Common myeloid progenitor, CD34-positive (primary cell): ENCODE measurements around the gene MEGF8.

Experiments used
- CTCF ChIA-PET: fragments of 350-600 bp; sonication (Branson Sonifier 250); formaldehyde crosslinking; loops from one replicate; lab custom pipeline; 2021; ENCODE audit warnings: antibody characterized with exemption; lab: Charles Lee
- POLR2A ChIA-PET: fragments of 350-600 bp; sonication (Branson Sonifier 250); formaldehyde crosslinking; loops from one replicate; lab custom pipeline; 2021; ENCODE audit warnings: antibody characterized with exemption; lab: Charles Lee
- DNase-seq, 3 donors: peaks; one replicate each; pipeline versions ENCODE4 v3.0.0 to v3.0.0-alpha.2; 2013
- H3K27ac ChIP-seq, 2 experiments: 1 replicate in 1 of 2; 2 replicates in 1 of 2; pipeline ENCODE4 v1.7.0; 2013; ENCODE audit warnings: inconsistent platforms in 2 of 2, low read length in 2 of 2, mild to moderate bottlenecking in 2 of 2, low read depth in 1 of 2, moderate library complexity in 1 of 2; ENCODE audit not compliant: severe bottlenecking in 2 of 2, insufficient read depth in 1 of 2, poor library complexity in 1 of 2
- H3K27me3 ChIP-seq, 5 experiments: replicated peaks in 2 of 5; 1 replicate in 3 of 5; 2 replicates in 2 of 5; pipeline versions ENCODE4 v1.6.1 to v1.7.0; 2013; ENCODE audit warnings: low read length in 4 of 5, mild to moderate bottlenecking in 2 of 5, moderate library complexity in 2 of 5, inconsistent platforms in 1 of 5; ENCODE audit not compliant: insufficient read depth in 5 of 5, control insufficient read depth in 4 of 5
- H3K36me3 ChIP-seq, 4 experiments: 1 replicate in 2 of 4; 2 replicates in 2 of 4; pipeline versions ENCODE4 v1.6.1 to v1.7.0; 2013; ENCODE audit warnings: low read length in 3 of 4, control low read depth in 1 of 4, mild to moderate bottlenecking in 1 of 4; ENCODE audit not compliant: control insufficient read depth in 4 of 4, insufficient read depth in 4 of 4
- H3K4me1 ChIP-seq, 4 experiments: 1 replicate in 3 of 4; 2 replicates in 1 of 4; pipeline versions ENCODE4 v1.6.1 to v1.7.1; 2013; ENCODE audit warnings: low read length in 3 of 4, mild to moderate bottlenecking in 3 of 4, control low read depth in 1 of 4, inconsistent platforms in 1 of 4, moderate library complexity in 1 of 4; ENCODE audit not compliant: control insufficient read depth in 4 of 4, insufficient read depth in 4 of 4; ENCODE audit errors: control extremely low read depth in 1 of 4
- H3K4me3 ChIP-seq, 7 experiments: 1 replicate in 4 of 7; 2 replicates in 3 of 7; pipeline versions ENCODE4 v1.5.1 to v1.7.0; 2013; ENCODE audit warnings: mild to moderate bottlenecking in 7 of 7, low read length in 6 of 7, moderate library complexity in 6 of 7, inconsistent platforms in 2 of 7, low read depth in 2 of 7, control low read depth in 1 of 7; ENCODE audit not compliant: insufficient read depth in 4 of 7, control insufficient read depth in 1 of 7; ENCODE audit errors: extremely low read depth in 1 of 7
- H3K9me3 ChIP-seq, 5 experiments: 1 replicate in 4 of 5; 2 replicates in 1 of 5; pipeline versions ENCODE4 v1.6.1 to v1.7.1; 2013; ENCODE audit warnings: low read length in 4 of 5, mild to moderate bottlenecking in 2 of 5, inconsistent platforms in 1 of 5, low read depth in 1 of 5, moderate library complexity in 1 of 5; ENCODE audit not compliant: control insufficient read depth in 4 of 5, insufficient read depth in 2 of 5; ENCODE audit errors: control extremely low read depth in 1 of 5
- WGBS: methylation state at CpG from one replicate; pipeline ENCODE4 v1.1.5; 2013; ENCODE audit not compliant: insufficient coverage; 5-methylcytosine and 5-hydroxymethylcytosine counted together

MEGF8 gene

GRCh38 chr19:42287017-42287826 lies 38.2 kb upstream of the MEGF8 start:
- H3K27me3 ChIP-seq = no peaks in the 10 kb centered on the region
- no peaks in the 10 kb centered on the region for H3K9me3 ChIP-seq
- no peak overlapping the region for H3K27ac ChIP-seq
- 95% methylated on average over 19 of the region's 30 CpGs for WGBS
- CTCF ChIA-PET = interaction anchor here (1.0 to 1.8 kb wide), 3 partner anchors 12 to 178 kb away, joined by 3 to 5 read pairs (median 3); partner anchors contain the start of gene POU2F2
- H3K36me3 ChIP-seq = peaks cover 8 to 61% (median 44%) of the 10 kb centered on the region in 4 experiments
- POLR2A ChIA-PET = no interaction called here
- peaks cover 9 to 39% (median 37%) of the 10 kb centered on the region in 4 experiments for H3K4me1 ChIP-seq
- DNase-seq = no peak
- H3K4me3 ChIP-seq = peak overlapping the region in 1 of 7 experiments; percentile 30

GRCh38 chr19:42287827-42288107 lies 37.7 kb upstream of the MEGF8 start:
- Histone ChIP-seq H3K27me3 (no peaks in the 10 kb centered on the region), H3K36me3 (peaks cover 9 to 66% (median 49%) of the 10 kb centered on the region in 4 experiments), H3K4me3 (no peak overlapping the region), H3K4me1 (peaks cover 6 to 33% (median 32%) of the 10 kb centered on the region in 4 experiments), H3K9me3 (no peaks in the 10 kb centered on the region), H3K27ac (no peak overlapping the region)
- CTCF ChIA-PET = interaction anchor here (0.9 to 1.8 kb wide), 5 partner anchors 12 to 179 kb away, joined by 3 to 6 read pairs (median 3); partner anchors contain the start of gene POU2F2
- DNase-seq = no peak
- 96% methylated on average over 10 of the region's 10 CpGs for WGBS
- POLR2A ChIA-PET = no interaction called here

- CTCF ChIA-PET = interaction anchor here (0.9 to 2.6 kb wide), 11 partner anchors 10 to 196 kb away, joined by 3 to 12 read pairs (median 3); no protein-coding TSS in a partner anchor
- Histone ChIP-seq H3K36me3 (peaks cover 12 to 72% (median 53%) of the 10 kb centered on the region in 4 experiments), H3K9me3 (no peaks in the 10 kb centered on the region), H3K27me3 (no peaks in the 10 kb centered on the region), H3K27ac (no peak overlapping the region), H3K4me1 (peaks cover 6 to 27% (median 25%) of the 10 kb centered on the region in 4 experiments), H3K4me3 (no peak overlapping the region)
- WGBS = 78% methylated on average over 4 of the region's 4 CpGs
- POLR2A ChIA-PET = no interaction called here
- peak in 1 of 3 donors; percentile 48 for DNase-seq
These were observed 37.0 kb upstream of the MEGF8 start for GRCh38 chr19:42288387-42288786.

- no peak overlapping the region for H3K4me3 ChIP-seq
- WGBS = 93% methylated on average over 19 of the region's 22 CpGs
- no peak for DNase-seq
- POLR2A ChIA-PET = no interaction called here
- CTCF ChIA-PET = interaction anchor here (0.6 to 2.6 kb wide), 15 partner anchors 9 to 197 kb away, joined by 3 to 12 read pairs (median 3); partner anchors contain the start of genes PAFAH1B3 and PRR19
- no peaks in the 10 kb centered on the region for H3K9me3 ChIP-seq
- no peak overlapping the region for H3K27ac ChIP-seq
- H3K27me3 ChIP-seq = no peaks in the 10 kb centered on the region
- H3K36me3 ChIP-seq = peaks cover 12 to 79% (median 58%) of the 10 kb centered on the region in 4 experiments
- peaks cover 6 to 25% (median 23%) of the 10 kb centered on the region in 4 experiments for H3K4me1 ChIP-seq
These were observed 36.4 kb upstream of the MEGF8 start for GRCh38 chr19:42288881-42289555.

- ChIA-PET CTCF (interaction anchor here (0.5 to 2.6 kb wide), 14 partner anchors 8 to 198 kb away, joined by 3 to 12 read pairs (median 4); partner anchors contain the start of genes PAFAH1B3 and PRR19), POLR2A (no interaction called here)
- peaks cover 15 to 84% (median 62%) of the 10 kb centered on the region in 4 experiments for H3K36me3 ChIP-seq
- H3K27me3 ChIP-seq = no peaks in the 10 kb centered on the region
- no peak for DNase-seq
- no peaks in the 10 kb centered on the region for H3K9me3 ChIP-seq
- H3K27ac ChIP-seq = peak overlapping the region in 1 of 2 experiments; percentile 20
- no peak overlapping the region for H3K4me3 ChIP-seq
- 100% methylated on average over 5 of the region's 8 CpGs for WGBS
- H3K4me1 ChIP-seq = peaks cover 6 to 24% (median 22%) of the 10 kb centered on the region in 4 experiments
These were observed 35.8 kb upstream of the MEGF8 start for GRCh38 chr19:42289556-42290041.

- CTCF ChIA-PET = interaction anchor here (0.5 to 2.6 kb wide), 13 partner anchors 9 to 188 kb away, joined by 3 to 12 read pairs (median 4); partner anchors contain the start of genes PAFAH1B3 and PRR19
- POLR2A ChIA-PET = no interaction called here
These were observed 35.3 kb upstream of the MEGF8 start for GRCh38 chr19:42290136-42290522.

More at GRCh38 chr19:42290136-42290522, 35.3 kb upstream of the MEGF8 start:
- Histone ChIP-seq H3K4me1 (peaks cover 3 to 18% (median 18%) of the 10 kb centered on the region in 4 experiments), H3K36me3 (peaks cover 17 to 89% (median 64%) of the 10 kb centered on the region in 4 experiments), H3K4me3 (no peak overlapping the region), H3K9me3 (no peaks in the 10 kb centered on the region), H3K27me3 (no peaks in the 10 kb centered on the region), H3K27ac (no peak overlapping the region)
- 97% methylated on average over 6 of the region's 13 CpGs for WGBS
- no peak for DNase-seq
